IPS DF 4.7 (cell line): Measurements from ENCODE around the gene ZNF8.
"Not testable (repeated sequence)": the region's sequence is repeated elsewhere in the genome, so short reads cannot be mapped to it uniquely, and the experiment has no call there.

Experiments
- DNase-seq: peaks from one replicate; pipeline ENCODE4 v3.0.0-alpha.2; 2013; ENCODE audit warnings: low spot score; ENCODE audit errors: extremely low read depth

ZNF8 gene

DNA sequence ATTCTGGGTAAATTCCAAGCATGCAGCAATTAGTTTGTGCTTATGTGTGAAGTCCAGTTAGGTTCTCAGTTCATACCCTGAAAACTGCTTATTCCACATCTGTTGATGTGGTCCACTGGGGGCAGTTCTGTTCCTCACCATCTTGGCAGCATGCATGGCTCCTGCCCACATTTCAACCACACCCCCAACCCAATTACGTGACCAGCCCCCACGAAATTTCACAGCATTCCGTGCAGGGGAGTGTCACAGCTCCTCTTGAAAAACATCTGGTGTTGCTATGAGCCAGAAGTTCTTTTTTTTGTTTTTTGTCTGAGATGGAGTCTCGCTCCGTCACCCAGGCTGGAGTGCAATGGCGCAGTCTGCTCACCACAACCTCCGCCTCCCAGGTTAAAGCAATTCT lies 17.3 kb downstream of the ZNF8 start:
- no peak for DNase-seq

DNA sequence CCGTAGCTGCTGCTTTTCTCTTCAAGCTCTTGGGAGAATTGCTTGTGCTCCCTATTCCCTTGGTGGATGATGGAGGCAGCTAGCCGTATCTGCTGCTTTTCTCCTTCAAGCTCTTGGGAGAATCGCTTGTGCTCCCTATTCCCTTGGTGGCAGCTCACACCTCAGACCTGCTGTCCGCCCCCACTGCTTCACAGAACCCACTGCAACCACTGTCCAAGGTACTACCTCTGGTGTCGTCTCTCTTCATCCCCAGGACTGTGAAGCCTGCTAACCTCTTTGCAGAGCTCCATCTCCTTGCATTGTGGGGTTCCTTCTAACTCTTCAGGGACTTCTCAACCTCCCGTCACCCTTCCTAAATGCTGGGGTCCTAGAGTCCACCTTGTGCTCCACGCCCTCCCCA lies 21.9 kb downstream of the ZNF8 start:
- DNase-seq = no peak

DNA sequence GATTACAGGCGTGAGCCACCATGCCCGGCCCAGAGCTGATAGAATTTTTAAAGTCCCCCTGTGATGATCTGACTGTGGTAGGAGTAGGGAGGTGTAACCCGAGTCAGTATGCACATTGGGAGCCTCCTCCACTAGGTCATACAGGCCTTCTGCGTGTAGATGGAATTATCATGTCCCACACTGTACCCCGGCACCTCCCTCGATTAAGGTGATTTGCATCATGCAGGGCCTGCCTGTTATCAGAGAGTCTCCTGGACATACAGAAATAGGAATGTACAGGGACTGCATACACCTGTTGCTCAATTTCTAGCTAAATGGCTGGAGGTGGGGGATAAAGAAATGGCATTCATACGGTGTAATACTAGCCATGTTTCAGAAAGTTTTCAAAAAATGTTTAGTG lies 25.5 kb downstream of the ZNF8 start:
- no peak for DNase-seq

DNA sequence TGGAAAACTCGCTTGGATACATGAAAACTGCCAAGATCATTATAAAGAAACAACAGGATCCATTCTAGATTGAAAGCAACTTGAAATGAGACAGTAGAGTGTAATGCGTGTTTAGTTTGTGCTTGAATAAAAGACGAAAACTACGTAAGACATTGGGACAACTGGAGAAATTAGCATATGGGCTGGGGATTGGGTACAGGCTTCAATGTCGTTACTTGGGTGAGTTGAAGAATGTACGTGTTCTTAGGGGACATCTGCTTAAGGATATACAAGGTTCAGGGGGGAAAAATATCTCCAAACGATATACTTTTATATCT lies 26.0 kb downstream of the ZNF8 start:
- DNase-seq = no peak

DNA sequence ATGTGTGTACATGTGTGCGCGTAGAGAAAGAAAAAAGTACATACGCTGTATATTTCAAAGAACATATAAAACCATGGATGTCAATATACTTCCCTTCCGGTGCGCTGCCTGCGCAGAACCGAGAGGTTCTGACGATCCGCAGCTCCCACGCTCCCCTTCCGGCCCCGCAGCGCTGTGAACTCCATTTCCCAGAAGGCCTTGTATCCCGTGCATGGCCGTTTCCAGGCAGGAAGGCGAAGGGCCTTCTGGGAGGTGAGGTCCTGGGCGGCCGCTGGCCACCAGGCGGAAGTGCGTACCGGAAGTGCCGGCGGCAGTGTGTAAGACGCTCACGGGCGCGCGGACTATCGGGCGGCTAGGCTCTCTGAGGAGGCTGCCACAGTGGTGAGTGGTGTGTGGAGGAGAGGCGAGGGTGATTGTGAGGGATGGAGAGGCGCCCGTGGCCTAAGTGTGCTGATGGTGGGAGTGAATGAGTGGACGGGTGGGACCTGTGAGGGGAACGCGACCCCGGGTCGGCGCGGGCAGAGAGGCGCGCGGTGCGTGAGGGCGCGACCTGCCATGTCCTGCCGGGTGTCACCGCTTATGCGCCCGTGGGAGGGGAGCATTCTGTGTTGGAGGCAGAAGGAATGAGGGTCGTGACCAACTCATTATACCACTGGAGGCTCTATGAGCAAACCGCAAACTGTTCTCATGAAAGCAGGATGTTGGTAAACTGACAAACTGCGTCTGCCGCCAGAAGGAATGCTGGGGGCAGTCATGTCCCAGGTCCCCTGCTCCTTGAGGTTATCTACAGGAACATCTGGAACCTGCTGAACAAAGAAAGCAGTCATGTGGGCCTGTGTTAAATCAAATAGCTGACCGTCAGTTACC lies 26.5 kb downstream of the ZNF8 start, which contains the start of gene ERVK3-1:
ERVK3-1 (plus strand) TSS at position 313 of the 867 bp plus-strand sequence. CDS start 6,792 bp downstream, outside the sequence.
- no peak for DNase-seq

DNA sequence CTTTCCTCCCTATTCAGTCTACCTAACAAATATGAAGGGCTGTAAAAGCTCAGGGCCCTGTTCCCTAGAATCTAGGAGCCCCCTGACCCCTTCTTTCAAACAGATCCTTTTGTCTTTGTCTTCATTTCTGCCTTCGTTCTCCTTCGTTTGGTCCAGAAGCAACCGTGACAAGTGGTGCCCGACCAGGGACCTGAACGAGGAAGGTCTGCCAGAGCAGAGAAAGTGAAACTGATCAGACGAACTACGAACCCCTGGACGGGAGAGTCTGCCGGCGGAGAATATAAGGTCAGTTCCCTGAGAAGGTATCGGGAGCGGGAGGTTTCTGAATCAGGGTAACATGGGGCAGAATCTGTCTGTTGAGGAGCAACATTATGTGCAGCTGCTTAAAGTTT lies 27.2 kb downstream of the ZNF8 start:
- no peak for DNase-seq

DNA sequence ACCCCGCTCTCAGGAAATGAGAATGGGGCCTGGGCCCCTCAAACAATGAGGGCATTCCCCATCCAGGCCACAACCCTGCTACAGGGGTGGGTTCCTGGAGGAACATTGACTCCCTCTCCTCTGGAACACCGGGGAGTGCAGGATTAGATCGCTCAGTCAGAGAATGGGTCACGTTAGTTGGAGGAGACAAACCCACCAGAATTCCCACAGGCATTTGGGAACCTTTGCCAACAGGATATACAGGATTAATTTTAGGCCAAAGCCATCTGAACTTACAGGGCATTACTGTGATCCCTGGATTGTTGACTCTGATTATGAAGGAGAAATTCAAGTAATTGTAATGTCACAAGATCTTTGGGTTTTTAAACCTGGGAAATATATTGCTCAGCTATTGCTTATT lies 29.0 kb downstream of the ZNF8 start:
- no peak for DNase-seq

DNA sequence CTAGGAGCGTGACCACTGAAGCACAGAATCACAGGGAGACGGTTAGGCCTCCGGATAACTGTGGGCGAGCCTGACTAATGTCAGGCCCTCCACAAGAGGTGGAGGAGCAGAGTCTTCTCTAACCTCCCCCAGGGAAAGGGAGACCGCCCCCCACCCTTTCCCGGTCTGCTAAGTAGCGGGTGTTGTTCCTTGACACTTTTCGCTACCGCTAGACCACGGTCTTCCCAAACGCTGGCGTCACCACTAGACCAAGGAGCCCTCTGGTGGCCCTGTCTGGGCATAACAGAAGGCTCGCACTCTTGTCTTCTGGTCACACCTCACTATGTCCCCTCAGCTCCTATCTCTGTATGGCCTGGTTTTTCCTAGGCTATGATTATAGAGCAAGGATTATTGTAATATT lies 31.9 kb downstream of the ZNF8 start:
- not testable (repeated sequence) for DNase-seq

DNA sequence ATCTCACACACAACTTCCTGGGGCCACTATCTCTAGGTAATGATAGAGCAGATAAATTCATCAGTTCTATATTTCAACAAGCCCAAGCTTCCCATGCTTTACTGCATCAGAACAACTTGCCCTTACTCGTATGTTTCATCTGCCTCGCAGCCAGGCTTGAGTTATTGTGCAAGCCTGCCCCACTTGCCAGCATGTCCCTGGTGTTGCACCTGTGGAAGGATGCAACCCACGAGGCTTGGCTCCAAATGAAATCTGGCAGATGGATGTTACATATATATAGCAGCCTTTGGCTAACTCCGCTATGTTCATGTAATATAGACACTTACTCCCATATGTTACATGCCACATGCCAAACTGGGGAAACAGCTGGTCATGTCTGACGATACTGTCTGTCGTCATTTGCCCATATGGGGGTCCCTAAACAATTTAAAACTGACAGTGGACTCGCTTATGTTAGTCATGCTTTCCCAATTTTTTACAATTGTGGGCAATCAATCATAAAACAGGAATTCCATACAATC lies 32.6 kb downstream of the ZNF8 start:
- DNase-seq = no peak

DNA sequence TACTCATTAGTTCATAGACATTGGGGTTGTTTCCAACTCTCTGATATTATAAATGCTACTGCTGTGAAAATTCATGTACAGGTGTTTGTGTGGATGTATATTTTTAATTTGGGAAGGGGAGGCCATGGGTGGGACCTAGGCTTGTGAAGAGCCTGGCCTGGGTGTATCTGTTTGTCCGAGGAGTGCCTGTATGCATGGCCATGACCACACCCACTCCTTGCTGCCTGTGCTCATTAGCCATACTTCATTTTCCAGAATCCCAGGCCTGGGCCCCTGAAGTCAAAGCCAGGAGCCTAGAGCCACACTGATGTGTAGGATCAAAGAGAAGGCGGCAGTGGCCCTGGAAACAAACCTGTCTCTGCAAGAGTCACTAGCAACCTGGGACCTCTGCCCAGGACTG lies 36.8 kb downstream of the ZNF8 start:
- no peak for DNase-seq

DNA sequence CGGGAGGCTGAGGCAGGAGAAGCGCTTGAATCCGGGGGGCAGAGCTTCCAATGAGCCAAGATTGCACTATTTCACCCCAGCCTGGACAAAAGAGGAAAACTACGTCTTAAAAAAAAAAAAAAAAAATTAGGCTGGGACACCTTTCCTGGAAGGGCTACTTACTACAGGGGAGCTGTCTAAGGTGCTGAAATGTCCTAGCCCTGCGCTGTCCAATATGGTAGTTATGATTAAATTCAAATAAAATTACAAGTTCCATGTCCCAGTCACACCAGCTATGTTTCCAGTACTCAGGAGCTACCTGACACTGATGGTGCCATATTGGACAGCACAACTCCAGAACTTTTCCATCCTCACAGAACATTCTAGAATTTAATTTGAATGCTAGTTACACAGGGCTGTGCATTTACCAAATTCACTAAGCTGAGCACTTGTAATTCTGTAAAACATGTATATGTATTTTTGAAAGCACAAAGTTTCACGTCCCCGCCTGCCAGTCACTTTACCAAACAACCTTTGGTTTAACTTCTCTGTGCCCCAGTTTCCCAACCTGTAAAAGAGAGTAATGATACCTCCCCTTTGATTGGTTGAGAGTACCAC lies 38.8 kb downstream of the ZNF8 start:
- no peak for DNase-seq

DNA sequence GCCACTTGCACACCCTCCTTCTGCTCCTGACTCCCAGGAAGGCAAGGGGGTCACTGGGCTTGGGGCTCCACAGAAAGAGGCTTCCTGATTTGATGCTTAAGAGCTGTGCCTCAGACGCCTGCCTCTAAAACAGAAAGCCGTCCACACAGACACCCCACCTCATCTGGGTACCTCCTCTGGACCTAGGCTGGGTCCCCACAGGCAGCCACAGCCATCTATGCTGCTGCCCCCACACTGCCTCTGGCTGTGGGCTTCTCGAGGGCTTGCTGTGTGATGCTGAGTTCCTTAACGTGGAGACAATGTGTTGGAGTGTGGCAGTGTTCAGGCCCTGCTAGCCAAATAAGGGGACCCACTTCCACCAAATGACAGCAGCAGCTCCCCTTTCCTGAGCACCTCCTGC lies 39.5 kb downstream of the ZNF8 start:
- DNase-seq = no peak

DNA sequence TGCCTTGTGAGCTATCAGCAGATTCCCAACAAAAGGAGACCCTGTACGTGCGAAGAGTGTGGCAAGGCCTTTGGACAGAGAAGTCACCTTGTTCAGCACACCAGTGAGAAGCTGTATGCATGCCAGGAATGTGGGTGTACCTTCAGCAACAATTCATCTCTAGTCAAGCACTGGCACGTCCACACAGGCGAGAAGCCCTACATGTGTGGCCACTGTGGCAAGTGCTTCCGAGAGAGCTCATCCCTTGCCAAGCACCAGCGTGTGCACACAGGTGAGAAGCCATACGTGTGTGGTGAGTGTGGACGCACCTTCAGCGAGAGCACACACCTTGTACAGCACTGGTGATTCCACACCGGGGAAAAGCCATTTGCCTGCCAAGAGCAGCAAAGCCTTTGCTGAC lies 40.5 kb downstream of the ZNF8 start:
- DNase-seq = no peak

DNA sequence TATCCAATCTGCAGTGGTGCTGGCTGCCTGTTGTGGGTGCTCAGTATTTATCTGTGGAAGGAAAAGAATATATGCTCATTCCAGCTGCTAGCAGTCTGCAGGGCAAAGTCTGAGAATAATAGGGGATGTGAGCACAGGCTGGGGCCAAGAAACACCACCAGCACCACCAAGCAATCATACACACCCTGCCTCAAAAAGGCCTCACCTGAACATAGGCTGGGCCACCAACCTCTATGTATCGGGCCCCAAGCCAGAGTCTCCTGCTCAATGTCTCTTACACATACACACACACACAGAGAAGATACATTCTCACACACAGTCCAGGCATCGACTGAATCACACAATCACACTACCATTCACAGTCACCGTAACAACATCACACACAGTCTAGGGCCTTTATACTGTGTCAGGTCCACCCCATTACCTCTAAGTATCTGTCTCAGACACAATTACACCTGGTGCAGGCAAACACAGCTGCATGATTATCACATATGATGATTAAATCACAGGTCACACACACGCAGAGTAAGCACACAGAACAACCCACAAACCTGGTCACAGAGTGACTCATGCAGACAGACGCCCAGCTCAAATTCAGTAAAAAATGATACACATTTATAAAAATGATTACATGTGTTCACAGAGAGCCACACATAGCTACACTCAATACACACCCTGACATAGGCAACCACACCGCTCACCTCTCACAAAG lies 46.7 kb downstream of the ZNF8 start:
- DNase-seq = no peak

DNA sequence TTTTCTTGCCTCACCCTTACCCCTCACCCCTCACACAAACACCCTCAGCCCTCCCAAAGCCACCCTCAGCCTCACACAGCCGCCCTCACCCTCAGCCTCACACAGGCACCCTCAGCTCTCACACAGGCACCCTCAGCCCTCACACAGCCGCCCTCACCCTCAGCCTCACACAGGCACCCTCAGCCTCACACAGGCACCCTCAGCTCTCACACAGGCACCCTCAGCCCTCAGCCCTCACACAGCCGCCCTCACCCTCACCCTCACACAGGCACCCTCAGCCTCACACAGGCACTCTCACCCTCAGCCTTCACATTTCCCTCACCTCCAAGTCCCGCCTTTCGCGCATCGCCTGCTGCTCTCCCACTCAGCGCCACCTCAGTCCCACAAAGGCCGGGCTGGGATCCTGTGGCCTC lies 47.8 kb downstream of the ZNF8 start:
- no peak for DNase-seq

DNA sequence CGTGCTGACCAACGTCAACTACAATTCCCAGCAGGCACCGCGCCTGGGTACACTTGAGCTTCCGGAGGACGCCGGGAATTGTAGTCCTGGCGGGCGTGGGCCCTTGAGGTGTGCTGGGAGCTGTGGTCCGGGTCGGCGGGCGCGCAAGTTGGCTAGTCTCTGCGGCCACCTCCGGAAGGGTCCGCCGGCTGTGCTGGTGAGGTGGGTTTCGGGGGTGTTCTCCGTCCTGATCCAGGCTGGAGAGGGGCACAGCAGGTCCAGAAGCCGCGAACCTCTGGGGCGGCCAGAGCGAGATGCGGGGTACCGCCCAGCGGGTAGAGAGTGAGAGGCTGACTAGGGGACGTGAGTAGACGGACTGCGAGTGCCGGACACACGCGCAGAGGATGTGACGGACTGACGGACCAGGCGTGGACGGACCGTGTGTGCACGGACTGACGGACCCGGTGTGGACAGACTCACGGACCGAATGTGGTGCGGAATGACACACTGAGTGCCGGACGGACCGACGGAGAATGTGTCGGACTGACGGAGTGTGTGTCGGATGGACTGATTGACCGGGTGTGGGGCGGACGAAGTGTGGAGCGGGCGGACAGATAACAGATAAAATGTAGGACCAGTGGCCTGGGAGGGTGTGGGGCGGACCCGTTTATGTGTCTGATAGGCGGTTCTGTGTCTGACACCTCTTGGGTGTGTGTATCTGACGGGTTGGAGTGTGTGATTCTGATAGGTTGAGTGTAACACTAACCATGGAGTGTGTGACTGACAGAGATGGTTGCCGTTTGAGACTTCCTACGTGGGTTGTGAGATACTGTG lies 48.4 kb downstream of the ZNF8 start, which contains the start of gene ZSCAN22:
ZSCAN22 (plus strand) TSS at position 81 of the 813 bp plus-strand sequence. CDS start 7,809 bp downstream, outside the sequence.
- no peak for DNase-seq

DNA sequence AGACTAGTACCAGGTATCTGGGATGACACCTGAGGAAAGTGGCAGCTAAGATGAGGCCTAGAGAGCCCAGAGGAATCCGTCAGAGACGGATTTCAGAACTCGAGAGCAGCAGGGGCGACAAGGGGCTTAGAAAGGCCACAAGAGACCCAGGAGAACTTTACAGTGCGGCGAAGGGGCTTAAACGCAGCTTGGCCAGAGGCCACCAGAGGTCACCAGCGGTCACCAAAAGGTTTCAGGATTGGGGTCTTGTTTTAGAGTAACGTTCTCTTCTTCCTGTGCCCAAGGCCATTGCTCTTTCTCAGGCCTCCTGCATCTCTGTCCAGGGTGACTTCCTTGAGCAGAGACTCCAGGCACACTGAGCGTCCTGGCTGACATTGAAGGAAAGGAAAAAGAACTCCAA lies 50.2 kb downstream of the ZNF8 start:
- no peak for DNase-seq

DNA sequence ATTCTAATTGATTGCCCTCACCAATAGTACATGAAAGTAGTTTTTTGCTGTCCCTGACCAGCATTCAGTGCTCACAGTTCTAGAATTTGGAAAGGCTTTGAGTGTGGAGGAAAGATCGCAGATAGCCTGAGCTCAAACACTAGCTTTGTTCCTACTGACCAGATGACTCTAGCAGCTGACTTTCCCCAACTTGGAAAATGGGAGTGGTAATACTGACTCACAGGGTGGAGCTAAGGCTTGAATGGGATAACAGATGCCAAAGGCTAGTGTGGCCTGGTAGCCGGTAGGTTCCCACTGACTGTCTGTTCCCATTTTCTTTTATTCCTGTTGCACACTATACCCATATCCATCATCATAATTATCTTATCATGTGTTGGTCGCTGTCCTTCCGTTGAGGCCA lies 51.7 kb downstream of the ZNF8 start:
- no peak for DNase-seq

DNA sequence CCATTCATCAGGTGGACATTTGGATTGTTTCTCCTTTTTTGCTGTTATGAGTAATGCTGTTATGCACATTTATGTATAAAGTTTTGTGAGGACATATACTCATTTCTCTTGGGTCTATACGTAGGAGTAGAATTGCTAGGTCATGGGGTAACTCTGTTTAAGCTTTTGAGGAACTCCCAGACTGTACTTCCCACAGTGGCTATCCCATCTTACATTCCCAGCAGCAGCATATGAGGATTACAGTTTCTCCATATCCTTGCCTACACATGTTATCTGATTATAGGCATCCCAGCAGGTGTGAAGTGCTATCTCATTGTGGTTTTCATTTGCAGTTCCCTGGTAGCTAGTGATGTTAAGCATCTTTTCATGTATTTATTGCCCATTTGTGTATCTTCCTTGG lies 53.9 kb downstream of the ZNF8 start:
- no peak for DNase-seq

DNA sequence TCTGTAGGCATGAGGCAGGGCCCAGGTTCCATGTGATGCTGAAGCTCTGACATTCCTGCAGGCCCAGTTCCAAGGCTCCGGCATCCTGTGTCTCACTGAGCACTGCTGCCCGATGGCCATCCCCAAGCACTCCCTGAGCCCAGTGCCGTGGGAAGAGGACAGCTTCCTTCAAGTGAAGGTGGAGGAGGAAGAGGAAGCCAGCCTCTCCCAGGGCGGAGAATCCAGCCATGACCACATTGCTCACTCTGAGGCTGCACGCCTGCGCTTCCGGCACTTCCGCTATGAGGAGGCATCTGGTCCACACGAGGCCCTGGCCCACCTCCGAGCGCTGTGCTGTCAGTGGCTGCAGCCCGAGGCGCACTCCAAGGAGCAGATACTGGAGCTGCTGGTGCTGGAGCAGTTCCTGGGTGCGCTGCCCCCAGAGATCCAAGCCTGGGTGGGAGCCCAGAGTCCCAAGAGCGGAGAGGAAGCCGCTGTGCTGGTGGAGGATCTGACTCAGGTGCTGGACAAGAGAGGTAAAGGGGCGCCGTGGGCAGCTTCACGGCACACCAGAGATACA lies 56.0 kb downstream of the ZNF8 start:
- no peak for DNase-seq

DNA sequence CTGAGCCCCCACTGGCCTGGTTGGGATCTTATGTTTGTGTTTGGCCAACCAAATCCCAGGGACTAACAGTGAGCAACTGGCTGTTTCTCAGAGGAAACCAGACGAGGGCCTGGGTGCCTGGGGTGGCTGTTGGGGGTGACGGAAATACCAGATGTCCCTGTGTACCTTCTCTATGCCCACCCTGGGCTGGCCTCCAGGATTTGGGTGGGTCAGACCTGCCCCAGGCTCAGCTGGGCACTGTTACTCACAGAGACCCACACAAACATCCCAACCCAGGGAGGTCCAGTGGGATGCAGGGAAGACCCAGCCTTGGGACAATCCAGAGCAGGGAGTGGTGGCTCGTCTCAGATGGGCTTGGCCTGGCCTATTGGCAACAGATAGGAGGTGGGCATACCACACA lies 56.9 kb downstream of the ZNF8 start:
- DNase-seq = no peak
